CD4-positive, alpha-beta T cell treated with Interleukin-12 subunit alpha and Interleukin-12 subunit beta, for 1 hour (primary cell): ENCODE data around the gene MRGPRE.

ENCODE experiments used
- DNase-seq: peaks from one replicate; pipeline ENCODE4 v3.0.0-alpha.2; 2020

The MRGPRE gene

GRCh38 chr11:3213659-3214419 is 18.4 kb downstream of the MRGPRE start:
- DNase-seq: no peak

DNA sequence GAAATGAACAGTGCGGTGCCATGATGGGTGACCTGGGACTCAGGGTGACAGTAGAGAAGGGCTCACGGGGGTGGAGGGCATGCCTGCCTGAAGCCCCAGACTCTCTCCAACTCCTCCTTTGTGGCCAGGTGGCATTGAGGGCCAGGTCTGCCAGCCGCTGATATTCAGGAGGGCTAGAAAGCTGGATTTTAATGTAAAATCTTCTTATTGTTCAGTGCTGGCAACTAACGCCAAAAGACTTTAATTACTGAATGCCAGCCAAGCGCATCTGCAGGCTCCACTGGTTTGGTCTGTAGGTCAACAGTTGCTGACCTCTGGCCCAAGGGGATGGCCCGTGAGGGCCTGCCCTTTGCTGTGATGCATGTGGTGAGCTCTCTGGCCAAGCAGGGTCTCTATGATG is 23.9 kb downstream of the MRGPRE start:
- no peak for DNase-seq

DNA sequence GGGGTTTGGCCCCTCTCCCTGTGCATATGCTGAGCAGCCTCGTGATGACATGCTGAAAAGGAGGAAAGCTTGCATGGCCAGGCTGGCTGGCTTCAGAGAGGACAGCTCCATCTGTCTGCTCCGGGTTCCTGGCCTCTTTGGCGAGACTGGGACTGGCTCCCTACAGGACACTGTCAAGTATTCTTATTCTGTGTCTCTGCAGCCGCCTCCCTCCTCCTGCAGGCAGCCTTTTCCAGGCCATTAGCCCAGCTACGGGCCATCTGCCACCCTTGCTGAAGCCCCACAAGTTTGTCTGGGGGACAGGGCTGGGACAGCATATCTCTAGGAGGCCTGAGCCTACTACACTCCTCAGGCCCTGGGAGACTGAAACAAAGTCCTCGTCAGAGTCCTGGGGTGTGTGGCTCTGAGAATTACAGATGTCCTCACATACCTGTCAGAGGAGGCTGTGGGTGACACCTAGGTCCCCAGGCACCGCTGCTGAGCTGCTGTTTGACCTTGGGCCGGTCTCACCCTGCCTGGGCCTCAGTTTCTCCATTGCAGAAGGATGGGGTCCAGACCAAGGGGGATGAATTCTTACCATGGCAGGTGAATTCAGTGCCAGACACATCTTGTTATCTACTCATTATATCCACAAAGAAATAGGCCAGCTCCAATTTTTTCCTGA is 24.6 kb downstream of the MRGPRE start:
- no peak for DNase-seq

GRCh38 chr11:3206922-3207204 is 25.4 kb downstream of the MRGPRE start:
- no peak for DNase-seq

DNA sequence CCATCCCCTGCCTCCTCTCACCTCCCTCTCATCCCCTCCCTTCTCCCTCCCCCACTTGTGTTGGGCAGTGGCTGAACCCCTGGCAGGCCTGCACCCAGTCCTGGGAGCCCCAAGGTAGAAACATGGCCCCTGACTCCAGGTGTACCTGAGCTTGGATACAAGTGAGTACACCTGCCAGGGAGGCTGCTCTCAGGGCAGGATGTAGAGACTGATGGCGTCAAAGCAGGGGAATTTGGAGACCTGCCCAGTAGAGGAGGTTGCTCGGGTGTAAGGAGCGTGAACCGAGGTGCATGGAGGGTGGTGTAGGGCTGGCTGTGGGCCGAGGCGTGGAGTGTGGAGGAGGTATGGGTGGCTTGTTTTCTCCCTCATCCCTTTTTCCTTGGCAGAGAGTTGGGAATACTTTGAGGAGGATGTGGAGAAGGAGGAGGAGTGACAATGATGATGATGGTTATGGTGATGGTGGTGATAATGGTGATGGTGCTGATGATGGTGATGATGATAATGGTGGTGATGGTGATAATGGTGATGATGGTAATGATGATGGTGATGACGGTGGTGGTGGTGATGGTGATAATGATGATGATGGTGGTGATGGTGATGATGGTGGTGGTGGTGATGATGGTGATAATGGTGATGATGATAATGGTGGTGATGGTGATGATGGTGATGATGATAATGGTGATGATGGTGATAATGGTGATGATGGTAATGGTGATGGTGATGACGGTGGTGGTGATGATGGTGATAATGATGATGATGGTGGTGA is 25.9 kb downstream of the MRGPRE start:
- no peak for DNase-seq

GRCh38 chr11:3205261-3206155 is 26.7 kb downstream of the MRGPRE start:
- no peak for DNase-seq

- no peak for DNase-seq
These were observed 27.8 kb downstream of the MRGPRE start for GRCh38 chr11:3204141-3205015.

GRCh38 chr11:3203221-3204043 is 28.8 kb downstream of the MRGPRE start:
- DNase-seq: no peak

DNA sequence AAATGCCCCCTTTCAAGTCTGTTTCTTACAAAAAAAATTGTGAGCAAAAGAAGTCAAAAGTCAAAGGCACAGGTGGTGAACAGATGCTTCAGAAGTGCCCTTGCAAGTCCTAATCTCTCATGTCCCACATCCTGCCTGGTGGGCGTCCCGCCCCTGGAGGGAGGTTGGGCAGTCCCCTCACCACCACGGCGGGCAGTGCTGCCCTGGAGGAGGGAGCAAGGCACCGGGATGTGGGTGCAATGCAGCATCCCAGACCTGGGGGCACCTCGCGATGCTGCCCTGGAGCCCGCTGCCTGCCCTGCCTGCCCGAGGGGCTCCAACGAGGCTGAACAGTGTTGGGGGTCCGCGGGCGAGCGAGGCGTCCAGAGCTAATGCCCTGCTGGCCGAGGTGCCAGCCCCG is 29.5 kb downstream of the MRGPRE start:
- DNase-seq: no peak

- no peak for DNase-seq
These were observed 29.9 kb downstream of the MRGPRE start for GRCh38 chr11:3202305-3202704.

DNA sequence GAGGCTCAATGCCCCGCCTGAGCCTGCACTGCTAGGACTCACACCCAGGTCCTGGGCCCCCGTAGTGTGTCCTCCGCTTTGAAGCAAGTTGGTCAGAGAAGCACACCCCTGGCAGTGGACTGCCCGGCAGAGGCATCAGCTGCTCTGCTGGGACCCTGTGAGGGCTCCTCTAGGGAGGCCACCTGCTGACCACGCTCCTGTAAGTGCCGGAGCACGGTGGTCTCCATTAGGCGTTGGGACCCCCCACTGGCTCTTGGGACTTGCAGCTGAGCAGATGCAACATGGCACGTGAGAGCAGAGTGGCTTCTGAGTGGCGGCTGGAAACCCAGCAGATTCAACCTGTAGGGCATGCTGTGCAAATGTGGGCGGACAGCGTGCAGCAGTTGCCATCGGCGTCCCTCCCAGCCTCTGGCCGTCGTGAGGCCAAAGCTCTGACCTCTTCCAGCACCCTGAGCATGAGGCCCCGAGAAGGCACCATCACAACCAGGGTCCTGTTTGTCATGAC is 30.5 kb downstream of the MRGPRE start:
- no peak for DNase-seq

DNA sequence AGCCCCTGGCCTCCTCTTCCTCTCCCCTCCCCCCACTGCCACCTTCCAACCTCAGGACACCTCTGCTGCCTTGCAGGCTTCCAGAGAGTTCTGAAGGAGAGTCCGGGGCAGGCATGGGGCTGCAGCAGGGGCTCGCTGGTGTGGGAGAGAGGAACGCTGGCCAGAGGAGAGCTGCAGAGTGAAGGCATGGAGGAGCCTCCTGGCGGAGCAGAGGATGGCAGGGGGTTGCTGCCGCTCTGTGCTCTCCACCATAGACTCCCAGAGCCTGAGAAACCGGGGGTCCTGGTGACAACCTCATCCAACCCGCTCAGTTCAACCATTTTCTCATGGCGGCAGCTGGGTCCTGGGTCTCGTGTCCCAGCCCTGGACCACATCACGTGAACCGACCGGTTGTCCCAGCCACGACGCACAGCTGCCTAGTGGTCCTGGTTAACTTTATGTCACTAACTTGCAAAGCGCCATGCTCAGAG is 31.1 kb downstream of the MRGPRE start:
- DNase-seq: no peak

- no peak for DNase-seq
These were observed 31.7 kb downstream of the MRGPRE start for GRCh38 chr11:3200388-3201111.

GRCh38 chr11:3199537-3200295 is 32.5 kb downstream of the MRGPRE start:
- no peak for DNase-seq

- no peak for DNase-seq
These were observed 33.4 kb downstream of the MRGPRE start for GRCh38 chr11:3198815-3199214.

DNA sequence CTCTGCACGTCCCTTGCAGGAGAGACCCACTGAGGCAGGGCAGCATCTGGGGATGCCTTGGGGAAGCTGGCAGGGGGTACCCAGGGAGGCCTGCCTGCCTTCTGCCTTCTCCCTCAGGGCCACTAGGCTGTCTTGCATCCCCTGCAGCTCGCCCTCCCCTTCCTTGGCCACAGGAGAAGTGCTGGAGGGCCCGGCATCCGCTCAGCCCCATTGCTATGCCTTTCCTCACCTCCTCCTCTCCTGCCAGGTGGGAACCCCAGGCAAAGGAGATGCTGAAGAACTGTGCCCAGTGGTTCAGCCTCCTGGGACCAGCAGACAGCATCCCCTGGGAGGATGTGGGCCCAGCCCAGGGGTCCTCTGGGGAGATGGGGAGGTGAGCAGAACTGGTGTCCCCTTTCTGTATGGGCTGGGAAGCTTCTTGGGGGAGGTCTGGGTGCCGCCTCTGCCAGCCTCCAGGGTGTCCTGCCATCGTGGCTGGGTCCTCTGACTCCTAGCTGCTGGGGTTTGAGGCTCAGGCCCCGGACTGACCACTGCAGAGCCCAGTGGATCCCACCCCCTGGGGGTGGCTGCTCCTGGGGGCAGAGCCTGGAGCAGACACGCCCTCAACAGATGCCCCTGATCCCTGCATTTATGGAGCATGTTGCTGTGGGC is 34.2 kb downstream of the MRGPRE start:
- no peak for DNase-seq

- no peak for DNase-seq
These were observed 35.0 kb downstream of the MRGPRE start for GRCh38 chr11:3197044-3197695.
